Peyer's patch (tissue), 4 donors: Measurements from ENCODE around the gene AKAP5. TPM values are rescaled to one million over a fixed set of nuclear protein-coding genes. Genes with fewer than 3 reads are reported as not detected.

ENCODE experiments used
- DNase-seq, 3 donors: peaks; one replicate each; pipeline ENCODE4 v3.0.0-alpha.2; 2017 to 2019
- H3K27ac ChIP-seq, 4 donors: fragments of 200-600 bp; sonication (generic); one replicate each; pipeline ENCODE4 v1.5.1; 2016 to 2019
- H3K27me3 ChIP-seq, 2 donors: fragments of 200-600 bp; sonication (generic); one replicate each; pipeline ENCODE4 v1.5.1; 2019
- H3K36me3 ChIP-seq, 3 donors: fragments of 200-600 bp; sonication (generic); one replicate each; pipeline ENCODE4 v1.5.1; 2016 to 2019
- H3K4me1 ChIP-seq, 4 donors: fragments of 200-600 bp; sonication (generic); one replicate each; pipeline ENCODE4 v1.5.1; 2016 to 2019
- H3K4me3 ChIP-seq, 4 donors: fragments of 200-600 bp; sonication (generic); 1 replicate in 3 of 4; 2 replicates in 1 of 4; pipeline ENCODE4 v1.5.1; 2016 to 2019; ENCODE audit warnings: mild to moderate bottlenecking in 1 of 4
- H3K9me3 ChIP-seq, 4 donors: fragments of 200-600 bp; sonication (generic); one replicate each; pipeline ENCODE4 v1.5.1; 2016 to 2019; ENCODE audit warnings: mild to moderate bottlenecking in 1 of 4
- POLR2A ChIP-seq, 2 donors: fragments of 450-650 bp; IDR thresholded peaks; one replicate each; pipeline ENCODE4 v1.5.1; 2017; ENCODE audit warnings: antibody characterized with exemption in 2 of 2, mild to moderate bottlenecking in 2 of 2, moderate library complexity in 2 of 2
- total RNA-seq, 4 donors: library from RNA; depleted of rRNA; stranded (reverse); fragments of >200 nt; gene quantifications; one replicate each; pipeline ENCODE4 v1.1.0, GENCODE V29; 2016
- TF ChIP-seq, protein P1 (sequence below), 6 experiments: fragments of 450-650 bp in 4 of 6; fragments of 200-600 bp in 2 of 6; sonication (generic) in 1 of 6; IDR thresholded peaks; one replicate each; pipeline ENCODE4 v1.5.1; 2017 to 2019; ENCODE audit warnings: antibody characterized with exemption in 6 of 6, mild to moderate bottlenecking in 3 of 6, moderate library complexity in 1 of 6

Gene AKAP5
- total RNA-seq: 1 to 10 TPM in 3 of 4 donors, under 1 TPM in 1; 0.57 to 2.8 (median 2.4) TPM

DNA sequence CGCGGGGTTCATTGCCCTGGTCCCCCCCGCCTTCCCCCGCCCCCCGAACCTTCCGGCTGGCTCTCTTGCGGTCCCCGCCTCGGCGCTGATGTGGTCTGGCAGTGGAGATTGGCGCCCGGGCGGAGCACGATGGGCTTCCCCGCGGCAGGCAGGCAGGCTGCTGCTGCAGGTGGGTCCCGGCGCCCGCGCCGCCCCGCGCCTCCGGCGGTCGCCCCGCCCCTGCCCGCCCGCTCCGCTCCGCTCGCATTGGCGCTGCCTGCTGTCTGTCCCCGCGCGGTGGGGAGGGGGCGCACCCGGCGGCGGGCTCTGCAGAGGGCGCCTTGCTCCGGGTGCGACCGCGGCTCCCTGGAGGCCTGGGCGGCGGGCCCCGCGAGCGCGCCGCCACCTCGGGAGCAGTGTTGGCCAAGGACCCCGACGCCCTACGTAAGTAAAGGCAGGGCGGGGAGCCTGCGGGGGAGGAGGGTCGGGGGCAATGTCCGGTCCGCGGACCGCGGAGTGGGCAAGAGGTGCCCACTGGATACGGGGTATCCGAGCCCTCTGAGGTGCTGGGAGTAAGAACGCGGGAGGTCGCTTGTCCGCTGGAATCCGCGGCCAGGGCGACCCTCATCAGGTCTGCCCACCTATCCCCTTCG, at the start of gene AKAP5:
TSS of gene AKAP5 (plus strand) at position 309 of the 632 bp plus-strand sequence. CDS start 2,896 bp downstream, outside the sequence.
- Histone ChIP-seq H3K27me3 (no peaks in the 10 kb centered on the region), H3K4me1 (peaks cover 0 to 5% (median 4%) of the 10 kb centered on the region in 4 donors), H3K4me3 (peak within 1 kb of the TSS; percentile 69 to 89 (median 77)), H3K9me3 (no peaks in the 10 kb centered on the region), H3K36me3 (no peaks in the 10 kb centered on the region), H3K27ac (peak within 1 kb of the TSS; percentile 62 to 83 (median 70))
- DNase-seq: peak; percentile 60 to 81 (median 74)
- TF ChIP-seq, protein P1, sequence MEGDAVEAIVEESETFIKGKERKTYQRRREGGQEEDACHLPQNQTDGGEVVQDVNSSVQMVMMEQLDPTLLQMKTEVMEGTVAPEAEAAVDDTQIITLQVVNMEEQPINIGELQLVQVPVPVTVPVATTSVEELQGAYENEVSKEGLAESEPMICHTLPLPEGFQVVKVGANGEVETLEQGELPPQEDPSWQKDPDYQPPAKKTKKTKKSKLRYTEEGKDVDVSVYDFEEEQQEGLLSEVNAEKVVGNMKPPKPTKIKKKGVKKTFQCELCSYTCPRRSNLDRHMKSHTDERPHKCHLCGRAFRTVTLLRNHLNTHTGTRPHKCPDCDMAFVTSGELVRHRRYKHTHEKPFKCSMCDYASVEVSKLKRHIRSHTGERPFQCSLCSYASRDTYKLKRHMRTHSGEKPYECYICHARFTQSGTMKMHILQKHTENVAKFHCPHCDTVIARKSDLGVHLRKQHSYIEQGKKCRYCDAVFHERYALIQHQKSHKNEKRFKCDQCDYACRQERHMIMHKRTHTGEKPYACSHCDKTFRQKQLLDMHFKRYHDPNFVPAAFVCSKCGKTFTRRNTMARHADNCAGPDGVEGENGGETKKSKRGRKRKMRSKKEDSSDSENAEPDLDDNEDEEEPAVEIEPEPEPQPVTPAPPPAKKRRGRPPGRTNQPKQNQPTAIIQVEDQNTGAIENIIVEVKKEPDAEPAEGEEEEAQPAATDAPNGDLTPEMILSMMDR (IDR thresholded peaks at IDR 0.05): no peak
- no peak for TF ChIP-seq POLR2A (IDR thresholded peaks at IDR 0.05)

GRCh38 chr14:64416348-64416932, 48.9 kb upstream of the AKAP5 start:
- H3K4me1 ChIP-seq: no peaks in the 10 kb centered on the region
- H3K9me3 ChIP-seq: no peaks in the 10 kb centered on the region
- no peaks in the 10 kb centered on the region for H3K27me3 ChIP-seq
- H3K4me3 ChIP-seq: no peak overlapping the region
- no peak for TF ChIP-seq POLR2A (IDR thresholded peaks at IDR 0.05)
- TF ChIP-seq, protein P1 (IDR thresholded peaks at IDR 0.05): no peak
- no peak for DNase-seq
- peaks cover 0 to 42% (median 0%) of the 10 kb centered on the region in 3 donors for H3K36me3 ChIP-seq
- H3K27ac ChIP-seq: no peak overlapping the region

DNA sequence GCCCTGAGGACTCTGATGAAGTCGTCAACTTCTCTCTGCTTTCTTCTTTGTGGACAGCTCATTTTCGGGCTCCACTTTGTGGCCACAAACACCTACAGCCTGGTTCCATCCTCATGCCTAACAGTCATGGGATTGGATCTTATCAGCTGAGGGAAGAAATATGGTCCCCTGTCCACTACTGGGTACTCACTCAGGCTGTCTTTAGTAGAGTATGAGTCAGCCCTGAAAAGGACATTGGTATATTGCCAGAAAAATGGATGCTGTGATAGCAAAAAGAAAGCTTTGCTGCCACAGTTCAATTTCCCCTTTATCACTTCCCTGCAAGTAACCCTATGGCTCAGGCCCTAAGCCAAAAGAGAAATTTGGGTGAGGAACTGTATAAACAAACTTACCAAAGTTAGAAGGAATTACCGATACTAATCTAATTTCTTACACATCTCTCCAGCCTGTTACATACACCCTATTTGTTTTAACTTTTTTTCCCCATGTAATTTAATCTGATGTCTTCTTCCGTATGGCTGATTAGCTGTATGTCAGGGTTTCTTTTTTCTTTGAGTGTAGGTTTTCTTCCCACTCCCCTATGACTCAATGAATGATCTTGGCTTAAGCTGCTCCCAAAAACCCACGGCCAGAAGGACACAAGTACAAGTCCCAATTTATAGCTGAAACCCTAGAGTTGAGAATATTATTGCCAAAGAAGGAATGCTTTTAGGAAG, 48.1 kb upstream of the AKAP5 start:
- no peak overlapping the region for H3K27ac ChIP-seq
- no peaks in the 10 kb centered on the region for H3K9me3 ChIP-seq
- H3K36me3 ChIP-seq: peaks cover 0 to 42% (median 0%) of the 10 kb centered on the region in 3 donors
- TF ChIP-seq POLR2A (IDR thresholded peaks at IDR 0.05): no peak
- TF ChIP-seq, protein P1 (IDR thresholded peaks at IDR 0.05): no peak
- no peaks in the 10 kb centered on the region for H3K27me3 ChIP-seq
- no peak for DNase-seq
- H3K4me1 ChIP-seq: no peaks in the 10 kb centered on the region
- H3K4me3 ChIP-seq: no peak overlapping the region

GRCh38 chr14:64417771-64418125, 47.6 kb upstream of the AKAP5 start:
- no peaks in the 10 kb centered on the region for H3K27me3 ChIP-seq
- no peak overlapping the region for H3K4me3 ChIP-seq
- H3K9me3 ChIP-seq: no peaks in the 10 kb centered on the region
- no peaks in the 10 kb centered on the region for H3K4me1 ChIP-seq
- H3K27ac ChIP-seq: no peak overlapping the region
- DNase-seq: no peak
- TF ChIP-seq, protein P1 (IDR thresholded peaks at IDR 0.05): no peak
- TF ChIP-seq POLR2A (IDR thresholded peaks at IDR 0.05): no peak
- H3K36me3 ChIP-seq: peaks cover 0 to 41% (median 0%) of the 10 kb centered on the region in 3 donors

- Histone ChIP-seq H3K4me3 (no peak overlapping the region), H3K4me1 (no peaks in the 10 kb centered on the region), H3K27me3 (no peaks in the 10 kb centered on the region), H3K36me3 (peaks cover 0 to 35% (median 0%) of the 10 kb centered on the region in 3 donors), H3K9me3 (no peaks in the 10 kb centered on the region), H3K27ac (no peak overlapping the region)
- no peak for TF ChIP-seq POLR2A (IDR thresholded peaks at IDR 0.05)
- TF ChIP-seq, protein P1 (IDR thresholded peaks at IDR 0.05): no peak
- no peak for DNase-seq
Observed at GRCh38 chr14:64419003-64419402, 46.3 kb upstream of the AKAP5 start.
